Activated CD4-positive, alpha-beta T cell treated with anti-CD3 and anti-CD28 coated beads for 4 hours (primary cell): ENCODE data around the gene CACNA1I.
"Not testable (repeated sequence)": the region's sequence is repeated elsewhere in the genome, so short reads cannot be mapped to it uniquely, and the experiment has no call there.

Experiments
- DNase-seq, 2 donors: peaks; one replicate each; pipeline ENCODE4 v3.0.0-alpha.2; 2020

Gene CACNA1I

GRCh38 chr22:39570665-39571064 lies at the start of gene CACNA1I:
CACNA1I (plus strand) TSS chr22:39570753; CDS start chr22:39570753, 0 bp downstream.
- DNase-seq: no peak

GRCh38 chr22:39521106-39521885 lies 49.3 kb upstream of the CACNA1I start:
- DNase-seq: not testable (repeated sequence)

GRCh38 chr22:39522091-39522490 lies 48.5 kb upstream of the CACNA1I start:
- DNase-seq: not testable (repeated sequence)

- DNase-seq: no peak
Measured at GRCh38 chr22:39522567-39523300, 47.8 kb upstream of the CACNA1I start.

- no peak for DNase-seq
Measured at GRCh38 chr22:39524089-39524752, 46.3 kb upstream of the CACNA1I start.

- no peak for DNase-seq
Measured at GRCh38 chr22:39524753-39525657, 45.5 kb upstream of the CACNA1I start.

GRCh38 chr22:39525658-39525975 lies 44.9 kb upstream of the CACNA1I start:
- DNase-seq: no peak

- DNase-seq: no peak
Measured at GRCh38 chr22:39526736-39527171, 43.8 kb upstream of the CACNA1I start.

GRCh38 chr22:39527481-39527961 lies 43.0 kb upstream of the CACNA1I start:
- no peak for DNase-seq

GRCh38 chr22:39528080-39528661 lies 42.4 kb upstream of the CACNA1I start:
- no peak for DNase-seq

- DNase-seq: peak; percentile 84 to 86
Measured at GRCh38 chr22:39528681-39529486, 41.7 kb upstream of the CACNA1I start.

- DNase-seq: no peak
Measured at GRCh38 chr22:39529487-39529851, 41.1 kb upstream of the CACNA1I start.

- DNase-seq: no peak
Measured at GRCh38 chr22:39530116-39530515, 40.4 kb upstream of the CACNA1I start.

- no peak for DNase-seq
Measured at GRCh38 chr22:39530692-39531331, 39.7 kb upstream of the CACNA1I start.

GRCh38 chr22:39532215-39533073 lies 38.1 kb upstream of the CACNA1I start, which contains the start of gene RPS19BP1:
RPS19BP1 (minus strand) TSS chr22:39532748; CDS start chr22:39532738, 10 bp downstream.
- peak; percentile 99 for DNase-seq

GRCh38 chr22:39534092-39534506 lies 36.5 kb upstream of the CACNA1I start:
- DNase-seq: no peak

GRCh38 chr22:39534591-39535356 lies 35.8 kb upstream of the CACNA1I start:
- peak; percentile 74 to 82 for DNase-seq

GRCh38 chr22:39535357-39535725 lies 35.2 kb upstream of the CACNA1I start:
- DNase-seq: no peak
